ENCODE results near the gene C3orf33.
A peak's percentile ranks its signal among the peaks of the same experiment; 100 is the strongest.

C3orf33 gene

DNA sequence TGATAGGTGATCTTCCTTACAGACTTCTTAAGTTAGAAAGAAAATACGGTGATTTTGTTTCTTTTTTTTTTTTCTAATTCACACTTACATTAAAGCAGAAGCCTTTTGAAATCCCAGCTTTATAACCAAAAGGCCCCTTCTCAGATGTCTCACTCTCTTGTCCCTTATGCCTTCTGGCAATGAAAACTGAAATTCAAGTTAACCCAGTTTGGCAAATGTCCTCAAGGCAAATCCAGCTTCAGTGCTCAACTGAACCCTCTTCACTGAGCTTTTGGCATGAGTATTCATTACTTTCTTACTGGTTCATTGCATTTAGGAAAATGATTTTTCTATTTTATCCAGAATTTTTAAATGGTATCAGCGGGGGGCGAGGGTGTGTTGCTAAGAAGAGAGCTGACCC, 78.2 kb downstream of the C3orf33 start:
- ATAC-seq (ENCODE audit: insufficient read depth, low read depth), result no peak
- no peak for TF ChIP-seq EZH2 (IDR thresholded peaks at IDR 0.05; ENCODE audit: borderline replicate concordance, low read depth, low read length, severe bottlenecking)
- TF ChIP-seq, protein P1, sequence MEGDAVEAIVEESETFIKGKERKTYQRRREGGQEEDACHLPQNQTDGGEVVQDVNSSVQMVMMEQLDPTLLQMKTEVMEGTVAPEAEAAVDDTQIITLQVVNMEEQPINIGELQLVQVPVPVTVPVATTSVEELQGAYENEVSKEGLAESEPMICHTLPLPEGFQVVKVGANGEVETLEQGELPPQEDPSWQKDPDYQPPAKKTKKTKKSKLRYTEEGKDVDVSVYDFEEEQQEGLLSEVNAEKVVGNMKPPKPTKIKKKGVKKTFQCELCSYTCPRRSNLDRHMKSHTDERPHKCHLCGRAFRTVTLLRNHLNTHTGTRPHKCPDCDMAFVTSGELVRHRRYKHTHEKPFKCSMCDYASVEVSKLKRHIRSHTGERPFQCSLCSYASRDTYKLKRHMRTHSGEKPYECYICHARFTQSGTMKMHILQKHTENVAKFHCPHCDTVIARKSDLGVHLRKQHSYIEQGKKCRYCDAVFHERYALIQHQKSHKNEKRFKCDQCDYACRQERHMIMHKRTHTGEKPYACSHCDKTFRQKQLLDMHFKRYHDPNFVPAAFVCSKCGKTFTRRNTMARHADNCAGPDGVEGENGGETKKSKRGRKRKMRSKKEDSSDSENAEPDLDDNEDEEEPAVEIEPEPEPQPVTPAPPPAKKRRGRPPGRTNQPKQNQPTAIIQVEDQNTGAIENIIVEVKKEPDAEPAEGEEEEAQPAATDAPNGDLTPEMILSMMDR (IDR thresholded peaks at IDR 0.05; ENCODE audit: borderline replicate concordance, extremely low read depth, low read length, poor library complexity, severe bottlenecking), result no peak
- no peak for DNase-seq

DNA sequence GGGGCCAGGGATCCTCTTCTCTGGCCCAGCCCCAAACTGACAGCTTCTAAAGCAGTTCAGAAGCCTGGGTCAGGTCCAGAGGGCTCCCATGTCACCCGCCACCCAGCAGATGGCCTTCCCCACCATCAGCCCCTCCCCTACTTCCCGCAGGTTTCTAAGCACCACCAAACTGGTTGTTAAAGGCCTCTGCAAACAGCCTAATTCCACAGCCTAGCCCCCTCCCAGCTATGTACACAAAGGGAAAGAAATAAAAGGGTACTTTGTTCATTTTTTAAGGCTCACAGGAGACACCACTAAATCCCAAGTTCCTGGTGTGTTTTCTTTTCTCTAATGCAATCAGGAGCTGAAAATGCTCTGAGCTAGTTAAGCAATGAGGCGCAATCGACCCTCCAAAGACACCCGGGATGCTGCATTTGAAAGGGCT, 91.8 kb downstream of the C3orf33 start:
- H3K4me2 ChIP-seq (ENCODE audit: insufficient read depth, low read length), result no peak overlapping the region

More for the DNA sequence above, 78.2 kb downstream of the C3orf33 start:
- Histone ChIP-seq H3K4me1 (ENCODE audit: insufficient read depth, low read length) (no peaks in the 10 kb centered on the region), H3K27me3 (ENCODE audit: insufficient read depth, low read length, poor library complexity) (no peaks in the 10 kb centered on the region), H3K4me2 (ENCODE audit: insufficient read depth, low read length) (no peak overlapping the region), H3K36me3 (ENCODE audit: insufficient read depth, low read length) (no peaks in the 10 kb centered on the region), H3K27ac (ENCODE audit: low read length) (no peak overlapping the region), H2AFZ (ENCODE audit: low read depth, low read length) (no peak overlapping the region), H4K20me1 (ENCODE audit: insufficient read depth, low read length) (no peaks in the 10 kb centered on the region), H3K4me3 (ENCODE audit: low read depth in 1 of 2, low read length in 2 of 2) (no peak overlapping the region), H3K79me2 (ENCODE audit: insufficient read depth, low read length) (no peaks in the 10 kb centered on the region), H3K9ac (ENCODE audit: low read depth, low read length) (no peak overlapping the region), H3K9me3 (ENCODE audit: insufficient read depth, low read length, severe bottlenecking) (no peaks in the 10 kb centered on the region)

More for the DNA sequence above, 91.8 kb downstream of the C3orf33 start:
- Histone ChIP-seq H3K4me1 (ENCODE audit: insufficient read depth, low read length) (no peaks in the 10 kb centered on the region), H3K27me3 (ENCODE audit: insufficient read depth, low read length, poor library complexity) (no peaks in the 10 kb centered on the region), H3K27ac (ENCODE audit: low read length) (no peak overlapping the region), H3K79me2 (ENCODE audit: insufficient read depth, low read length) (no peaks in the 10 kb centered on the region), H3K9ac (ENCODE audit: low read depth, low read length) (no peak overlapping the region), H3K36me3 (ENCODE audit: insufficient read depth, low read length) (no peaks in the 10 kb centered on the region), H3K9me3 (ENCODE audit: insufficient read depth, low read length, severe bottlenecking) (peaks cover 12% of the 10 kb centered on the region), H3K4me3 (ENCODE audit: low read depth in 1 of 2, low read length in 2 of 2) (no peak overlapping the region), H2AFZ (ENCODE audit: low read depth, low read length) (0 out of 2 replicates have a peak overlapping the region, but pooled peaks have one; percentile 9), H4K20me1 (ENCODE audit: insufficient read depth, low read length) (no peaks in the 10 kb centered on the region)
- DNase-seq, result peak; percentile 24
- TF ChIP-seq, protein P1 (IDR thresholded peaks at IDR 0.05; ENCODE audit: borderline replicate concordance, extremely low read depth, low read length, poor library complexity, severe bottlenecking), result no peak
- TF ChIP-seq EZH2 (IDR thresholded peaks at IDR 0.05; ENCODE audit: borderline replicate concordance, low read depth, low read length, severe bottlenecking), result no peak
- ATAC-seq (ENCODE audit: insufficient read depth, low read depth), result peak; percentile 72

Data from DND-41 (cell line).